Hepatocyte (in vitro differentiated cells): Measurements from ENCODE around the gene PLXNA2. TPM values are rescaled to one million over a fixed set of nuclear protein-coding genes. Genes with fewer than 3 reads are reported as not detected.

Experiments used
- DNase-seq: peaks from one replicate; pipeline ENCODE4 v3.0.0-alpha.2; 2016; ENCODE audit warnings: low spot score
- H2AFZ ChIP-seq: fragments of 200-600 bp; sonication (generic); 2 replicates; pipeline ENCODE4 v1.6.0; 2016; ENCODE audit warnings: antibody characterized with exemption, mild to moderate bottlenecking
- H3K27ac ChIP-seq: fragments of 200-600 bp; sonication (generic); 2 replicates; pipeline ENCODE4 v1.5.1; 2016; ENCODE audit warnings: mild to moderate bottlenecking
- H3K27me3 ChIP-seq: fragments of 200-600 bp; sonication (generic); 2 replicates; pipeline ENCODE4 v1.6.1; 2016
- H3K36me3 ChIP-seq: fragments of 200-600 bp; sonication (generic); replicated peaks from 2 replicates; pipeline ENCODE4 v1.5.1; 2016; ENCODE audit warnings: low read depth; ENCODE audit not compliant: insufficient read depth
- H3K4me1 ChIP-seq: fragments of 200-600 bp; sonication (generic); 2 replicates; pipeline ENCODE4 v1.5.1; 2016; ENCODE audit warnings: mild to moderate bottlenecking, moderate library complexity; ENCODE audit not compliant: insufficient read depth
- H3K4me2 ChIP-seq: fragments of 200-600 bp; sonication (generic); 2 replicates; pipeline ENCODE4 v1.6.0; 2016
- H3K4me3 ChIP-seq: fragments of 200-600 bp; sonication (generic); 2 replicates; pipeline ENCODE4 v1.5.1; 2016; ENCODE audit warnings: mild to moderate bottlenecking
- H3K79me2 ChIP-seq: fragments of 200-600 bp; sonication (generic); 2 replicates; pipeline ENCODE4 v1.6.0; 2017; ENCODE audit warnings: mild to moderate bottlenecking
- H3K9me2 ChIP-seq: fragments of 200-600 bp; sonication (generic); replicated peaks from 2 replicates; pipeline ENCODE4 v1.6.0; 2017; ENCODE audit warnings: mild to moderate bottlenecking; ENCODE audit not compliant: insufficient read depth
- H3K9me3 ChIP-seq: fragments of 200-600 bp; sonication (generic); 2 replicates; pipeline ENCODE4 v1.5.1; 2016; ENCODE audit warnings: low read depth, mild to moderate bottlenecking
- H4K20me1 ChIP-seq: fragments of 200-600 bp; sonication (generic); 2 replicates; pipeline ENCODE4 v1.6.0; 2016; ENCODE audit warnings: mild to moderate bottlenecking; ENCODE audit not compliant: insufficient read depth, poor library complexity, severe bottlenecking
- CTCF ChIP-seq: fragments of 200-600 bp; sonication (generic); IDR thresholded peaks from 2 replicates; pipeline ENCODE4 v1.5.1; 2016; ENCODE audit warnings: antibody characterized with exemption, mild to moderate bottlenecking; ENCODE audit not compliant: poor library complexity
- EZH2 ChIP-seq: fragments of 200-600 bp; sonication (generic); IDR thresholded peaks from 2 replicates; pipeline ENCODE4 v1.6.1; 2016; ENCODE audit warnings: antibody characterized with exemption, mild to moderate bottlenecking, borderline replicate concordance
- EZH2phosphoT487 ChIP-seq: fragments of 200-600 bp; sonication (generic); IDR thresholded peaks from one replicate; pipeline ENCODE4 v1.6.1; 2018; ENCODE audit warnings: antibody characterized with exemption, mild to moderate bottlenecking, low read depth, moderate library complexity; ENCODE audit not compliant: unreplicated experiment, severe bottlenecking
- WGBS: methylation state at CpG from one replicate; pipeline ENCODE4 v1.1.6; 2016; ENCODE audit warnings: low lambda C conversion rate; ENCODE audit errors: missing lambda C conversion rate; 5-methylcytosine and 5-hydroxymethylcytosine counted together
- polyA plus RNA-seq: library from polyadenylated mRNA; unstranded; fragments of >200 nt; fragmentation: Nextera tagmentation; extraction: Ambion mirVana; gene quantifications from 2 replicates; pipeline ENCODE4 v1.2.1, GENCODE V29; 2016
- total RNA-seq: library from RNA; depleted of rRNA; stranded (reverse); fragments of >200 nt; gene quantifications from 2 replicates; pipeline ENCODE4 v1.2.3, GENCODE V29; 2014

Gene PLXNA2
- total and polyA plus RNA-seq, 2 experiments from 2014 or later: 9.8 to 13.1 TPM

DNA sequence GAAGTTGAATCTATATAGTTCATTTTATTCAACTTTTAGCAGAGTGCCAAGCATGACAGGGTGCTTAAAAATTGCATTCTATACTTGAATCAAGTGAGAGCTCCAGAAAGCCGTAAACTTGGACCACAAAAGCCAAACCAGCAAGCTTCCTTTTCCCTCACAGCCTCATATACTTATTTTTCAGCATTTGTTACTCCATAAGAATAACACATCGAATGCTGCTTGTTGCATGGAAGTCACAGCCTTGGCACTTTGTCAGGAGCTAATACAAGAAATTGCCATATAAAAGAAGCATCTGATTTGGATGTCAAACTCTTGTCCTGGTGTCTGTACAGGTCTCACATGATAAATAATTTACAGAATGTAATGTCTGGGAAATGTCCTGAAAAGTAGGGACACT lies 87.4 kb downstream of the PLXNA2 start:
- Histone ChIP-seq H3K9me3 (no peaks in the 10 kb centered on the region), H3K79me2 (peaks cover 3% of the 10 kb centered on the region), H2AFZ (no peak overlapping the region), H3K4me2 (no peak overlapping the region), H3K36me3 (no peaks in the 10 kb centered on the region), H3K4me1 (peaks cover 39% of the 10 kb centered on the region), H3K27ac (no peak overlapping the region), H3K4me3 (no peak overlapping the region), H3K27me3 (no peaks in the 10 kb centered on the region), H4K20me1 (no peaks in the 10 kb centered on the region), H3K9me2 (no peaks in the 10 kb centered on the region)
- no peak for DNase-seq
- WGBS: 69% methylated on average over 2 of the region's 2 CpGs
- TF ChIP-seq EZH2phosphoT487 (no peak), EZH2 (no peak), CTCF (no peak)

GRCh38 chr1:208156310-208156709 lies 87.9 kb downstream of the PLXNA2 start:
- Histone ChIP-seq H3K27ac (no peak overlapping the region), H3K79me2 (peaks cover 3% of the 10 kb centered on the region), H3K4me3 (no peak overlapping the region), H4K20me1 (no peaks in the 10 kb centered on the region), H3K4me1 (peaks cover 38% of the 10 kb centered on the region), H3K4me2 (no peak overlapping the region), H2AFZ (no peak overlapping the region), H3K9me3 (no peaks in the 10 kb centered on the region), H3K36me3 (no peaks in the 10 kb centered on the region), H3K27me3 (no peaks in the 10 kb centered on the region), H3K9me2 (no peaks in the 10 kb centered on the region)
- WGBS: 86% methylated on average over 3 of the region's 3 CpGs
- TF ChIP-seq CTCF (no peak), EZH2phosphoT487 (no peak), EZH2 (no peak)
- DNase-seq: no peak

DNA sequence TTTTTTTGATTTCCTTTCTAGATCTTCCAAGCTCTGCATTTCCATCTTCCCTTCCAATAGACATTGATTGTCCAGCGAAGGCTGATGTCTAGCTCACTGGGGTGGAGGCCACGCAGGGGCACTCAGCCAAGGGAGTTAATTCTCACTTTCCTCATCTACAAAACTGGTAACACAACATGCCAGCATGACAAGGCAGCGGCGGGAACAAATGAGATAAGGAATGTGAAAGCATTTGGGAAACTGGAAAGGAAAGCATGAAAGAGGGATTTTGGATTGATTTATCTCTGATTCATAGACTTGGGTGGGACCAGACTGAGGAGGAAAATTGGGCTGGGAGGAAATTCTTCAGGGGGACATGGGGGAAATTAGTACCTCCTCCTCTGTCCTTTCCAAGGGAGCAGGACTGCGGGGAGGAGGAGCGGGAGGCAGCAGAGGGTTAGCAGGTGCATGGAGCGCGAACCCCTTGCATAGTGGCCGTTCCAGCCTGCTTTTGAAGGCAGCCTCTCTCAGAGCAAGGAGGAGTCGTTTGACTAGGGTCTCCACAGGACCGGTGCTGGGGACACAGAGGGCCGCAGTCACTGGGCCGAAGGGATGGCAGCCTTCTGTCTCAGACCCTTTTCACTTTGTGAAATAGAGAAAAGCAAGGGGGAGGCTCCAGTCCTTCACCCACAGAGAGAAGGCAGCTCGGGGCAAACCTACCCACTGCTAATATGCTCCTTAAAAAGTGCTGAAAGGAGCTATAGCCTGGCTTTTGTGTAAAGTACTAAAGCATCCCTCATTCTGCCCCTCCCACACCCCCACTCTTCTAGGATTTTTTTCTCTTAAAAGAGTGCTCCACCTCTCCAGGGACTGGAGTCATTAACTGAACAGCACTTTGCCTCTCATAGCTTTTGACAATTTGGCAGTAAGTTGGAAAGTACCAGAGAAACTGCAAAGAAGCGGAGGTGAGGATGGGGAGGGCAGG lies 89.2 kb downstream of the PLXNA2 start:
- no peaks in the 10 kb centered on the region for H4K20me1 ChIP-seq
- no peaks in the 10 kb centered on the region for H3K27me3 ChIP-seq
- peaks cover 3% of the 10 kb centered on the region for H3K79me2 ChIP-seq
- no peak overlapping the region for H3K27ac ChIP-seq
- H3K9me2 ChIP-seq: no peaks in the 10 kb centered on the region
- H3K4me3 ChIP-seq: no peak overlapping the region
- H3K36me3 ChIP-seq: no peaks in the 10 kb centered on the region
- no peaks in the 10 kb centered on the region for H3K9me3 ChIP-seq
- WGBS: 80% methylated on average over 15 of the region's 15 CpGs
- TF ChIP-seq CTCF (no peak), EZH2phosphoT487 (no peak), EZH2 (no peak)
- no peak for DNase-seq
- H3K4me1 ChIP-seq: peaks cover 39% of the 10 kb centered on the region
- H2AFZ ChIP-seq: no peak overlapping the region
- no peak overlapping the region for H3K4me2 ChIP-seq
